ENCODE measurements around the gene HOXC4. TPM values are rescaled to one million over a fixed set of nuclear protein-coding genes. Genes with fewer than 3 reads are reported as not detected.
"Not testable (repeated sequence)": the region's sequence is repeated elsewhere in the genome, so short reads cannot be mapped to it uniquely, and the experiment has no call there.

Gene HOXC4
- total and polyA plus RNA-seq, 2 experiments from 2014 or later = not detected

- H3K4me3 ChIP-seq = no peak overlapping the region
- H3K27me3 ChIP-seq = peaks cover 99% of the 10 kb centered on the region
- no peaks in the 10 kb centered on the region for H3K9me3 ChIP-seq (ENCODE audit: low read depth)
- H3K4me1 ChIP-seq (ENCODE audit: low read depth) = no peaks in the 10 kb centered on the region
- DNase-seq (ENCODE audit: low read depth in 1 of 2, low spot score in 1 of 2) = no peak
- no peaks in the 10 kb centered on the region for H3K36me3 ChIP-seq
- no peak overlapping the region for H3K27ac ChIP-seq
- no peak for TF ChIP-seq CTCF (IDR thresholded peaks at IDR 0.05; ENCODE audit: low read depth, low read length)
These were observed 22.3 kb downstream of the HOXC4 start for GRCh38 chr12:54075974-54076373.

GRCh38 chr12:54077843-54078242 lies 24.2 kb downstream of the HOXC4 start:
- H3K4me1 ChIP-seq (ENCODE audit: low read depth); H3K27ac ChIP-seq; H3K9me3 ChIP-seq (ENCODE audit: low read depth); H3K36me3 ChIP-seq; H3K4me3 ChIP-seq; DNase-seq (ENCODE audit: low read depth in 1 of 2, low spot score in 1 of 2): not testable (repeated sequence)
- H3K27me3 ChIP-seq = peaks cover 99% of the 10 kb centered on the region

DNA sequence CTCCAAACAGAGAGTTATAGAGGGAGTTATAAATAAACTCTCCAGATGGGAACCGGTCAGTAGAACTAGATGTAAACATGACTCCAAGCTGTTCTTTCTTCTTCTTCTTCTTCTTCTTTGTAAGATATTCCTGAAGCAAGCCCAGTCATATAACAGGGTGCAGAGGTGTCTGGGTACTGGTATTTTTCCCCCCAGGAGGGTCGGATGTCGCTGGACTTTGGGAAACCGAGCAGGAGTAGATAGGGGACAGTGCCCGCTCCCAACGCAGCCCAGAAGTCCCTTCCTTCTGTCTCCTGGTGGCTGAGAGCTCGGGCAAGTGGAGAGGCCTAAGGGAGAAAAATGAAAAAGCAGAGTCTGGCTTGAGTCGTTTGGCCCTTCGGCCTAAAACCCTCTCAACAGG lies 25.5 kb downstream of the HOXC4 start:
- H3K27ac ChIP-seq; H3K4me3 ChIP-seq; H3K36me3 ChIP-seq; DNase-seq (ENCODE audit: low read depth in 1 of 2, low spot score in 1 of 2); H3K9me3 ChIP-seq (ENCODE audit: low read depth); H3K4me1 ChIP-seq (ENCODE audit: low read depth): not testable (repeated sequence)
- peaks cover 98% of the 10 kb centered on the region for H3K27me3 ChIP-seq

GRCh38 chr12:54080008-54080924 lies 26.6 kb downstream of the HOXC4 start:
- H3K27me3 ChIP-seq = peaks cover 99% of the 10 kb centered on the region
- H3K36me3 ChIP-seq; H3K4me1 ChIP-seq (ENCODE audit: low read depth); H3K27ac ChIP-seq; DNase-seq (ENCODE audit: low read depth in 1 of 2, low spot score in 1 of 2); H3K4me3 ChIP-seq; H3K9me3 ChIP-seq (ENCODE audit: low read depth): not testable (repeated sequence)

- H3K4me3 ChIP-seq; H3K27ac ChIP-seq; DNase-seq (ENCODE audit: low read depth in 1 of 2, low spot score in 1 of 2); H3K4me1 ChIP-seq (ENCODE audit: low read depth); H3K9me3 ChIP-seq (ENCODE audit: low read depth); H3K36me3 ChIP-seq: not testable (repeated sequence)
- peaks cover 99% of the 10 kb centered on the region for H3K27me3 ChIP-seq
These were observed 27.4 kb downstream of the HOXC4 start for GRCh38 chr12:54081053-54081514.

DNA sequence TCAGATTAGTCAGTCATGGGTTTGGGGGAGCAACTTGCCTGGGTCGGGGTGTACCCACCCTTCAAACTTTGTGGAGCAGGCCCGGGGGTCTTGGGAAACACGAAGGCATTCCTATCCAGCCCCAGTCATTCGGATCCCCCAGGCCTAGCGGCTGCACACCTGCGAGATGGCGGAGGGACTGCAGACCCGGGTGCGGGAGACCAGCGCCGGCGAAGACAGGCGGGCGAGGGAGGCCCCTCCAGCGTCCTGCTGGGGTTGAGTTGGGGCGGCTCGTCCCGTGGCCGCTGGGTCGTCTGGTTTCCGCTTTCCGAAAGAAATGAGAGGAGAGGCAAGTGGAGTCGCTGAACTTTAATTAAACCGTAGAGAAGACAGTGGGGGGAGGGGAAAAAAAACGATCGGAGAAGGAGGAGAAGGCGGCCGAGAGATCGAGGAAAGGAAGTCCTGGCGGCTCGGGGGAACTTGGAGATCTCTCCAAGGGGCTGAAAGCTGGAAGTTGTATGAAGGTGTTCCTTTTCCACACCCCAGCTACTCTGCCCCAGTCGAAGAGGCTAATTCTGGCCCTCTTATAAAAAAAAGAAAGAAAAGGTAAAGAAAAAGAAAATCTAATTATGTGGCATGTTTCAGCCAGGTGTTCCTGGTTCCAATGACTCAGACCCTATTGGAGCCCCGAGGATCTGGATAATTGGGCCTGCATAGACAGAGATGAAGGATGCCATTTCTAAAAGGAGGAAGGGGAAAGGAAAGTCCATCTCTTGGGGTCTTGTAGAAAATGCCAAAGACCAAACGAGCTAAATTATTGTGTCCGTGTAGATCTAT lies 28.2 kb downstream of the HOXC4 start:
- H3K36me3 ChIP-seq; H3K9me3 ChIP-seq (ENCODE audit: low read depth); H3K4me1 ChIP-seq (ENCODE audit: low read depth); H3K4me3 ChIP-seq; H3K27ac ChIP-seq: not testable (repeated sequence)
- DNase-seq (ENCODE audit: low read depth in 1 of 2, low spot score in 1 of 2) = peak in 1 of 2 donors; percentile 2
- peaks cover 99% of the 10 kb centered on the region for H3K27me3 ChIP-seq

GRCh38 chr12:54082397-54082892 lies 28.8 kb downstream of the HOXC4 start:
- Histone ChIP-seq H3K27me3 (peaks cover 99% of the 10 kb centered on the region), H3K27ac (no peak overlapping the region), H3K4me1 (ENCODE audit: low read depth) (no peaks in the 10 kb centered on the region), H3K36me3 (no peaks in the 10 kb centered on the region), H3K4me3 (no peak overlapping the region), H3K9me3 (ENCODE audit: low read depth) (no peaks in the 10 kb centered on the region)
- peak; percentile 14 to 62 for DNase-seq (ENCODE audit: low read depth in 1 of 2, low spot score in 1 of 2)
- no peak for TF ChIP-seq CTCF (IDR thresholded peaks at IDR 0.05; ENCODE audit: low read depth, low read length)

GRCh38 chr12:54088011-54088410 lies 34.4 kb downstream of the HOXC4 start:
- not testable (repeated sequence) for H3K4me3 ChIP-seq; DNase-seq (ENCODE audit: low read depth in 1 of 2, low spot score in 1 of 2); H3K4me1 ChIP-seq (ENCODE audit: low read depth); H3K9me3 ChIP-seq (ENCODE audit: low read depth); H3K36me3 ChIP-seq; H3K27ac ChIP-seq
- H3K27me3 ChIP-seq = peaks cover 98% of the 10 kb centered on the region

DNA sequence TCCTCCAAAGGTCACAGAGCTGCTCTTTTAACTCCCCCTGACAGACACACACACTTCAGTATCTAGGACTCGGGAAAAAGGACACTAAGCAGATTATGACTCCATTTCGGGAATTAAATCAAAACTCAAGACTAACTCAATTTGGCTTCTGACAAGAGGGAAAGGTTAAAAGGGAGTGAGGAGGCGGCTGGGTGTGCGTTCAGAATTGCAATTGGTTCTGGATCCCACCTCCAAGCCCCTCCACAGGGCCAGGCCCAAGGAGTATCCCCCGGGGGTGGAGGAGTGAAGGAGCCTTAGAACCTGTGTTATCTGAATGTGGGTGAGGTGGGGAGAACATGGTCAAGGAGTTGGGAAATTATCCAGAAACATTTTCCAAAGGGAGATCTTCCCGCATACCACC lies 35.8 kb downstream of the HOXC4 start:
- not testable (repeated sequence) for H3K27ac ChIP-seq; H3K9me3 ChIP-seq (ENCODE audit: low read depth); DNase-seq (ENCODE audit: low read depth in 1 of 2, low spot score in 1 of 2); H3K4me1 ChIP-seq (ENCODE audit: low read depth); H3K4me3 ChIP-seq; H3K36me3 ChIP-seq
- H3K27me3 ChIP-seq = peaks cover 99% of the 10 kb centered on the region

DNA sequence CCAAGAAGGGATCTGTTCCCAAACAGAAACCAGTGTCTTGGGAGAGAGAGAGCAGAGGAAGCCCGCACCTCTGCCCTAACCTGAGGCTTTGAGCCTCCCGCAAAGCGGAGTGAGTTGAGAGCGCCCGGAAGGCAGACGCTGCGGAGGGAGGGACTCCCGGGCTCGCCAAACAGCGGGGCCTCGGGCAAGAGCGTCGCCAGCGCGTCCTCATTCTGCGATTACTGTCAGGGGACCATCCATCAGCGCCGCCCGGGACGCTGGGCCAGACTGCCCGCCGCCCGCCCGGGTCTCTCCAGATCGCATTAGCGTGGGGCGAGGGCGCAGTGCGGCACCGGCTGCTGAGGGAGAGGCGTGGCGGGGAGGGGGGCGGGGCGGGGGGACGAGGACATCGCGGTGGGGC lies 36.7 kb downstream of the HOXC4 start:
- H3K27me3 ChIP-seq = peaks cover 99% of the 10 kb centered on the region
- not testable (repeated sequence) for H3K27ac ChIP-seq; H3K9me3 ChIP-seq (ENCODE audit: low read depth); H3K4me3 ChIP-seq; H3K36me3 ChIP-seq; H3K4me1 ChIP-seq (ENCODE audit: low read depth)
- peak in 1 of 2 donors; percentile 12 for DNase-seq (ENCODE audit: low read depth in 1 of 2, low spot score in 1 of 2)

DNA sequence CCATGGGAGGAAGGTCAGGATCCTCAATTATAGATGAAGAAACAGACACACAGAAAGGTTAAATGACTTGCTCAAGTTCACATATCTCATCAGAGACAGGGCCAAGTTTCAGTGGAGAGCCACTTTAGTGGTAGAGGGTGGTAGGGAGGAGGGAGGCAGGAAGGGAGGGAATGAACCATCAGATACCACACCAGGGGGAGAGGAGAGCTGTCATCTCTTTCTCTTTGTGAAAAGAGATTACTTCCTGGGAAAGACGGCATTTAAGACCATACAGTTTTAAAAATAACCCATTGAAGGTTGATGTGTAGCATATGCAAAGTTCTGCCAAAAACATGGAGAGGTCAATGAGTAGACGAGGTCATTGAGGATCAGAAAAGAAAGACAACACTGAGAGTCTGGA lies 39.3 kb downstream of the HOXC4 start:
- peaks cover 99% of the 10 kb centered on the region for H3K27me3 ChIP-seq
- not testable (repeated sequence) for H3K9me3 ChIP-seq (ENCODE audit: low read depth); H3K4me3 ChIP-seq; H3K36me3 ChIP-seq; DNase-seq (ENCODE audit: low read depth in 1 of 2, low spot score in 1 of 2); H3K4me1 ChIP-seq (ENCODE audit: low read depth); H3K27ac ChIP-seq
